Measurements from ENCODE around the gene LNX1.
"Not testable (repeated sequence)": the region's sequence is repeated elsewhere in the genome, so short reads cannot be mapped to it uniquely, and the experiment has no call there.

Gene LNX1

DNA sequence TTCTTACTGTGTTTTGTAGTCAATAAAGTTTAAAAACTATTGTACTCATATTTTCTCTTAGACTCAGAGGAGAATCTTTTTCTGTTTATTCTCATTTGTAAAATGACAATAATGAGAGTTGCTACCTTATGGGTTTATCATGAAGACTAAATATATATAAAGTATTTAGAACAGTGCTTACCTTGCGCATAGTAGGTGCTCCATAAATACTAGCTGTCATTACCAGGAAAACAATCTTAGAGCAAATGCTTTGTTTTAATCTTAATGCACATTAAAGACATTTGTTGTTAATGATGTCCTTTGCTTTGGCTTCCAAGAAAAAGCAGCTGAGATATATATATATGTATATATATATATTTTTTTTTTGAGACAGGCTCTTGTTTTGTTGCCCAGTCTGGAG is 168.9 kb downstream of the LNX1 start:
- no peak for DNase-seq (ENCODE audit: low read depth)
- TF ChIP-seq, protein P1, sequence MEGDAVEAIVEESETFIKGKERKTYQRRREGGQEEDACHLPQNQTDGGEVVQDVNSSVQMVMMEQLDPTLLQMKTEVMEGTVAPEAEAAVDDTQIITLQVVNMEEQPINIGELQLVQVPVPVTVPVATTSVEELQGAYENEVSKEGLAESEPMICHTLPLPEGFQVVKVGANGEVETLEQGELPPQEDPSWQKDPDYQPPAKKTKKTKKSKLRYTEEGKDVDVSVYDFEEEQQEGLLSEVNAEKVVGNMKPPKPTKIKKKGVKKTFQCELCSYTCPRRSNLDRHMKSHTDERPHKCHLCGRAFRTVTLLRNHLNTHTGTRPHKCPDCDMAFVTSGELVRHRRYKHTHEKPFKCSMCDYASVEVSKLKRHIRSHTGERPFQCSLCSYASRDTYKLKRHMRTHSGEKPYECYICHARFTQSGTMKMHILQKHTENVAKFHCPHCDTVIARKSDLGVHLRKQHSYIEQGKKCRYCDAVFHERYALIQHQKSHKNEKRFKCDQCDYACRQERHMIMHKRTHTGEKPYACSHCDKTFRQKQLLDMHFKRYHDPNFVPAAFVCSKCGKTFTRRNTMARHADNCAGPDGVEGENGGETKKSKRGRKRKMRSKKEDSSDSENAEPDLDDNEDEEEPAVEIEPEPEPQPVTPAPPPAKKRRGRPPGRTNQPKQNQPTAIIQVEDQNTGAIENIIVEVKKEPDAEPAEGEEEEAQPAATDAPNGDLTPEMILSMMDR (conservative IDR thresholded peaks at IDR 0.05; ENCODE audit: low read length), result no peak
- no peak overlapping the region for H3K4me3 ChIP-seq (ENCODE audit: low read length)

GRCh38 chr4:53421791-53422190 is 169.5 kb downstream of the LNX1 start:
- TF ChIP-seq, protein P1 (conservative IDR thresholded peaks at IDR 0.05; ENCODE audit: low read length), result no peak
- H3K4me3 ChIP-seq (ENCODE audit: low read length), result no peak overlapping the region
- DNase-seq (ENCODE audit: low read depth), result no peak

GRCh38 chr4:53419208-53419607 is 172.1 kb downstream of the LNX1 start:
- DNase-seq (ENCODE audit: low read depth), result no peak
- TF ChIP-seq, protein P1 (conservative IDR thresholded peaks at IDR 0.05; ENCODE audit: low read length), result no peak
- H3K4me3 ChIP-seq (ENCODE audit: low read length), result no peak overlapping the region

- not testable (repeated sequence) for DNase-seq (ENCODE audit: low read depth); H3K4me3 ChIP-seq (ENCODE audit: low read length)
Observed at GRCh38 chr4:53409479-53409878, 181.8 kb downstream of the LNX1 start.
